ENCODE data around the gene PTGDS. TPM values are rescaled to one million over a fixed set of nuclear protein-coding genes. Genes with fewer than 3 reads are reported as not detected.

Gene PTGDS
- total RNA-seq, 1 experiment from 2014 or later: not detected

GRCh38 chr9:137021979-137022661 lies 44.8 kb downstream of the PTGDS start:
- peak; percentile 61 for DNase-seq (ENCODE audit: low read depth)

GRCh38 chr9:137022662-137023008 lies 45.3 kb downstream of the PTGDS start:
- no peak for DNase-seq (ENCODE audit: low read depth)

- no peak for DNase-seq (ENCODE audit: low read depth)
Measured at GRCh38 chr9:137023157-137023556, 45.9 kb downstream of the PTGDS start.

GRCh38 chr9:137023583-137023991 lies 46.3 kb downstream of the PTGDS start:
- DNase-seq (ENCODE audit: low read depth): no peak

GRCh38 chr9:137025517-137025966 lies 48.2 kb downstream of the PTGDS start:
- DNase-seq (ENCODE audit: low read depth): no peak

- no peak for DNase-seq (ENCODE audit: low read depth)
Measured at GRCh38 chr9:137026384-137026783, 49.1 kb downstream of the PTGDS start.

- no peak for DNase-seq (ENCODE audit: low read depth)
Measured at GRCh38 chr9:137026828-137027227, 49.5 kb downstream of the PTGDS start.

- DNase-seq (ENCODE audit: low read depth): no peak
Measured at GRCh38 chr9:137027369-137028262, 50.3 kb downstream of the PTGDS start, which contains the start of gene ABCA2. ABCA2 (minus strand) TSS chr9:137028237; CDS start chr9:137028140, 97 bp downstream.

- DNase-seq (ENCODE audit: low read depth): peak; percentile 59
Measured at GRCh38 chr9:137028263-137029057, 51.2 kb downstream of the PTGDS start.

GRCh38 chr9:137029058-137029936 lies 52.0 kb downstream of the PTGDS start:
- DNase-seq (ENCODE audit: low read depth): peak; percentile 60

- no peak for DNase-seq (ENCODE audit: low read depth)
Measured at GRCh38 chr9:137030006-137030405, 52.7 kb downstream of the PTGDS start.

GRCh38 chr9:137030538-137031527 lies 53.5 kb downstream of the PTGDS start:
- DNase-seq (ENCODE audit: low read depth): no peak

Other genes starting within 250 kb of the PTGDS start
- not detected in 2 replicates for gene LCN10, start 234.6 kb upstream of the PTGDS start, total RNA-seq (2014; rRNA removed; shearing (Covaris generic))
- not detected in 2 replicates for gene LCN6, start 229.0 kb upstream of the PTGDS start, total RNA-seq (2014; rRNA removed; shearing (Covaris generic))
- gene LCN8, start 219.3 kb upstream of the PTGDS start, total RNA-seq (2014; rRNA removed; shearing (Covaris generic)): not detected in 2 replicates
- gene LCN15, start 213.0 kb upstream of the PTGDS start, total RNA-seq (2014; rRNA removed; shearing (Covaris generic)): not detected in 2 replicates
- gene TMEM141, start 186.2 kb upstream of the PTGDS start, total RNA-seq (2014; rRNA removed; shearing (Covaris generic)): 63.0 and 84.8 TPM in 2 replicates
- not detected in 2 replicates for gene CCDC183, start 181.2 kb upstream of the PTGDS start, total RNA-seq (2014; rRNA removed; shearing (Covaris generic))
- 55.9 and 75.4 TPM in 2 replicates for gene RABL6, start 169.6 kb upstream of the PTGDS start, total RNA-seq (2014; rRNA removed; shearing (Covaris generic))
- gene AJM1, start 135.0 kb upstream of the PTGDS start, total RNA-seq (2014; rRNA removed; shearing (Covaris generic)): 0.15 and 1.1 TPM in 2 replicates
- gene PHPT1, start 128.1 kb upstream of the PTGDS start, total RNA-seq (2014; rRNA removed; shearing (Covaris generic)): 81.2 and 95.3 TPM in 2 replicates
- gene MAMDC4, start 125.2 kb upstream of the PTGDS start, total RNA-seq (2014; rRNA removed; shearing (Covaris generic)): 0.44 TPM in 1 of 2 replicates, not detected in the other
- gene EDF1, start 111.2 kb upstream of the PTGDS start, total RNA-seq (2014; rRNA removed; shearing (Covaris generic)): 567 and 587 TPM in 2 replicates
- 13.6 and 26.8 TPM in 2 replicates for gene TRAF2, start 91.0 kb upstream of the PTGDS start, total RNA-seq (2014; rRNA removed; shearing (Covaris generic))
- gene FBXW5, start 32.8 kb upstream of the PTGDS start, total RNA-seq (2014; rRNA removed; shearing (Covaris generic)): 78.4 and 117 TPM in 2 replicates
- 0.89 TPM in 1 of 2 replicates, not detected in the other for gene C8G, start 32.3 kb upstream of the PTGDS start, total RNA-seq (2014; rRNA removed; shearing (Covaris generic))
- 1.2 TPM in 1 of 2 replicates, not detected in the other for gene LCN12, start 25.2 kb upstream of the PTGDS start, total RNA-seq (2014; rRNA removed; shearing (Covaris generic))
- gene LCNL1, start 5.5 kb downstream of the PTGDS start, total RNA-seq (2014; rRNA removed; shearing (Covaris generic)): not detected in 2 replicates
- gene PAXX, start 14.9 kb downstream of the PTGDS start, total RNA-seq (2014; rRNA removed; shearing (Covaris generic)): 53.1 and 59.0 TPM in 2 replicates
- gene CLIC3, start 19.1 kb downstream of the PTGDS start, total RNA-seq (2014; rRNA removed; shearing (Covaris generic)): 11.0 and 18.9 TPM in 2 replicates
- gene ABCA2, start 50.7 kb downstream of the PTGDS start, total RNA-seq (2014; rRNA removed; shearing (Covaris generic)): 9.2 and 10.2 TPM in 2 replicates
- not detected in 2 replicates for gene FUT7, start 54.6 kb downstream of the PTGDS start, total RNA-seq (2014; rRNA removed; shearing (Covaris generic))
- gene NPDC1, start 68.7 kb downstream of the PTGDS start, total RNA-seq (2014; rRNA removed; shearing (Covaris generic)): 8.2 and 10.7 TPM in 2 replicates
- not detected in 2 replicates for gene ENTPD2, start 76.6 kb downstream of the PTGDS start, total RNA-seq (2014; rRNA removed; shearing (Covaris generic))
- gene SAPCD2, start 93.1 kb downstream of the PTGDS start, total RNA-seq (2014; rRNA removed; shearing (Covaris generic)): 11.8 and 28.5 TPM in 2 replicates
- 6.7 and 12.9 TPM in 2 replicates for gene UAP1L1, start 100.0 kb downstream of the PTGDS start, total RNA-seq (2014; rRNA removed; shearing (Covaris generic))
- gene MAN1B1, start 109.5 kb downstream of the PTGDS start, total RNA-seq (2014; rRNA removed; shearing (Covaris generic)): 86.8 and 145 TPM in 2 replicates
- gene DPP7, start 137.2 kb downstream of the PTGDS start, total RNA-seq (2014; rRNA removed; shearing (Covaris generic)): 26.8 and 30.0 TPM in 2 replicates
- not detected in 2 replicates for gene GRIN1, start 161.7 kb downstream of the PTGDS start, total RNA-seq (2014; rRNA removed; shearing (Covaris generic))
- gene LRRC26, start 192.5 kb downstream of the PTGDS start, total RNA-seq (2014; rRNA removed; shearing (Covaris generic)): not detected in 2 replicates
- gene TMEM210, start 194.6 kb downstream of the PTGDS start, total RNA-seq (2014; rRNA removed; shearing (Covaris generic)): not detected in 2 replicates
- 8.6 and 17.6 TPM in 2 replicates for gene ANAPC2, start 211.1 kb downstream of the PTGDS start, total RNA-seq (2014; rRNA removed; shearing (Covaris generic))
- gene SSNA1, start 211.2 kb downstream of the PTGDS start, total RNA-seq (2014; rRNA removed; shearing (Covaris generic)): 99.7 and 110 TPM in 2 replicates
- gene TPRN, start 223.2 kb downstream of the PTGDS start, total RNA-seq (2014; rRNA removed; shearing (Covaris generic)): 4.5 and 8.5 TPM in 2 replicates
- gene TMEM203, start 228.1 kb downstream of the PTGDS start, total RNA-seq (2014; rRNA removed; shearing (Covaris generic)): 68.2 and 68.9 TPM in 2 replicates
- gene NDOR1, start 228.2 kb downstream of the PTGDS start, total RNA-seq (2014; rRNA removed; shearing (Covaris generic)): 14.9 and 17.6 TPM in 2 replicates
- 0.39 TPM in 1 of 2 replicates, not detected in the other for gene RNF208, start 244.7 kb downstream of the PTGDS start, total RNA-seq (2014; rRNA removed; shearing (Covaris generic))
- 0.44 and 1.0 TPM in 2 replicates for gene CYSRT1, start 247.7 kb downstream of the PTGDS start, total RNA-seq (2014; rRNA removed; shearing (Covaris generic))
- gene RNF224, start 250.0 kb downstream of the PTGDS start, total RNA-seq (2014; rRNA removed; shearing (Covaris generic)): not detected in 2 replicates